Trophoblast cell (in vitro differentiated cells and primary cell): ENCODE data around the gene GOLGA8N.
"Not testable (repeated sequence)": the region's sequence is repeated elsewhere in the genome, so short reads cannot be mapped to it uniquely, and the experiment has no call there.

Experiments
- DNase-seq, 2 donors: peaks; one replicate each; pipeline ENCODE4 v3.0.0-alpha.2; 2016
- H2AFZ ChIP-seq: 2 replicates; pipeline ENCODE4 v1.6.1; 2013; ENCODE audit warnings: low read length, moderate library complexity, mild to moderate bottlenecking; ENCODE audit not compliant: insufficient read depth, poor library complexity
- H2AK5ac ChIP-seq: 2 replicates; pipeline ENCODE4 v1.6.1; 2013; ENCODE audit warnings: mild to moderate bottlenecking, low read length
- H2BK120ac ChIP-seq: 2 replicates; pipeline ENCODE4 v1.6.1; 2013; ENCODE audit warnings: low read length, mild to moderate bottlenecking, moderate library complexity; ENCODE audit not compliant: insufficient read depth, poor library complexity
- H2BK12ac ChIP-seq: 2 replicates; pipeline ENCODE4 v1.6.1; 2013; ENCODE audit warnings: mild to moderate bottlenecking, low read length, moderate library complexity
- H2BK5ac ChIP-seq: 2 replicates; pipeline ENCODE4 v1.6.1; 2013; ENCODE audit warnings: low read length, low read depth, moderate library complexity, mild to moderate bottlenecking; ENCODE audit not compliant: poor library complexity
- H3K14ac ChIP-seq: 2 replicates; pipeline ENCODE4 v1.6.1; 2013; ENCODE audit warnings: mild to moderate bottlenecking, low read length
- H3K18ac ChIP-seq: 2 replicates; pipeline ENCODE4 v1.6.1; 2013; ENCODE audit warnings: mild to moderate bottlenecking, low read length
- H3K23ac ChIP-seq: 2 replicates; pipeline ENCODE4 v1.6.1; 2013; ENCODE audit warnings: low read length
- H3K27ac ChIP-seq: 2 replicates; pipeline ENCODE4 v1.5.1; 2013; ENCODE audit warnings: low read depth, mild to moderate bottlenecking, inconsistent platforms, low read length, moderate library complexity
- H3K27me3 ChIP-seq: 2 replicates; pipeline ENCODE4 v1.6.1; 2013; ENCODE audit warnings: inconsistent platforms, mild to moderate bottlenecking, low read length, moderate library complexity; ENCODE audit not compliant: insufficient read depth
- H3K36me3 ChIP-seq, 2 experiments: 1 replicate in 1 of 2; 2 replicates in 1 of 2; pipeline ENCODE4 v1.6.1; 2013; ENCODE audit warnings: low read length in 2 of 2, mild to moderate bottlenecking in 2 of 2, moderate library complexity in 1 of 2; ENCODE audit not compliant: insufficient read depth in 2 of 2, control insufficient read depth in 1 of 2
- H3K4ac ChIP-seq: 2 replicates; pipeline ENCODE4 v1.6.1; 2013; ENCODE audit warnings: low read depth, mild to moderate bottlenecking, low read length, moderate library complexity
- H3K4me1 ChIP-seq, 2 experiments: 1 replicate in 1 of 2; 2 replicates in 1 of 2; pipeline ENCODE4 v1.6.1; 2013; ENCODE audit warnings: low read length in 2 of 2, mild to moderate bottlenecking in 2 of 2, moderate library complexity in 1 of 2; ENCODE audit not compliant: insufficient read depth in 2 of 2, control insufficient read depth in 1 of 2
- H3K4me2 ChIP-seq: 2 replicates; pipeline ENCODE4 v1.6.1; 2013; ENCODE audit warnings: inconsistent platforms, mild to moderate bottlenecking, low read length, moderate library complexity
- H3K4me3 ChIP-seq: 2 replicates; pipeline ENCODE4 v1.5.1; 2013; ENCODE audit warnings: mild to moderate bottlenecking, low read depth, low read length, inconsistent platforms
- H3K79me1 ChIP-seq: one replicate; pipeline ENCODE4 v1.6.1; 2013; ENCODE audit warnings: low read length
- H3K79me2 ChIP-seq: 2 replicates; pipeline ENCODE4 v1.6.1; 2013; ENCODE audit warnings: low read length, mild to moderate bottlenecking; ENCODE audit not compliant: control insufficient read depth, insufficient read depth, poor library complexity
- H3K9ac ChIP-seq: 2 replicates; pipeline ENCODE4 v1.6.1; 2013; ENCODE audit warnings: mild to moderate bottlenecking, low read length
- H3K9me3 ChIP-seq: 2 replicates; pipeline ENCODE4 v1.6.1; 2013; ENCODE audit warnings: low read depth, mild to moderate bottlenecking, control low read depth, inconsistent platforms, low read length; ENCODE audit not compliant: insufficient read depth
- H4K12ac ChIP-seq: 2 replicates; pipeline ENCODE4 v1.6.1; 2013; ENCODE audit warnings: low read depth, mild to moderate bottlenecking, low read length, moderate library complexity
- H4K8ac ChIP-seq: 2 replicates; pipeline ENCODE4 v1.6.1; 2013; ENCODE audit warnings: low read depth, mild to moderate bottlenecking, low read length, moderate library complexity
- H4K91ac ChIP-seq: one replicate; pipeline ENCODE4 v1.6.1; 2013; ENCODE audit warnings: low read depth, mild to moderate bottlenecking, low read length, moderate library complexity
- WGBS: extraction: QIAGEN DNeasy Blood & Tissue Kit; methylation state at CpG from one replicate; pipeline ENCODE4 v1.1.7; 2013; ENCODE audit warnings: missing lambda C conversion rate; ENCODE audit not compliant: insufficient read length, insufficient coverage; ENCODE audit errors: extremely low coverage; 5-methylcytosine and 5-hydroxymethylcytosine counted together

The GOLGA8N gene

DNA sequence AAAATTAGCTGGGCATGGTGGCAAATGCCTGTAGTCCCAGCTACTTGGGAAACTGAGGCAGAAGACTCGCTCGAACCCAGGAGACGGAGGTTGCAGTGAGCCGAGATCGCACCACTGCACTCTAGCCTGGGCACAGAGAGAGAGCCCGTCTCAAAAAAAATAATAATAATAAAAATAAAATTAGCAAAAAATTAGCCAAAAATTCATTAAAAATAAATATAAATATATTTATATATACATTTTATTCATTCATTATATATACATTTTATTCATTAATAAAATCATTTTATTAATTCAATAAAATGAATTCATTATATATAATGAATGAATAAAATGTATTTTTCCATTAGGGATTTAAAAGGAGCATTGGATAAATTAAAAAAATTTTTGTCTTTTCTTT is 31.1 kb upstream of the GOLGA8N start:
- H3K4me3 ChIP-seq, H3K79me2 ChIP-seq, H3K4me2 ChIP-seq, H3K9me3 ChIP-seq, H2AK5ac ChIP-seq, H3K4ac ChIP-seq, H2BK12ac ChIP-seq, H3K27me3 ChIP-seq, H3K27ac ChIP-seq, H2BK120ac ChIP-seq, H4K8ac ChIP-seq, H3K9ac ChIP-seq, H2AFZ ChIP-seq, H3K36me3 ChIP-seq, H4K12ac ChIP-seq, H3K14ac ChIP-seq, H3K79me1 ChIP-seq, H4K91ac ChIP-seq, H3K23ac ChIP-seq, H2BK5ac ChIP-seq, H3K4me1 ChIP-seq, H3K18ac ChIP-seq, DNase-seq: not testable (repeated sequence)
- no CpG with 5 or more reads among the region's 6 CpGs for WGBS

DNA sequence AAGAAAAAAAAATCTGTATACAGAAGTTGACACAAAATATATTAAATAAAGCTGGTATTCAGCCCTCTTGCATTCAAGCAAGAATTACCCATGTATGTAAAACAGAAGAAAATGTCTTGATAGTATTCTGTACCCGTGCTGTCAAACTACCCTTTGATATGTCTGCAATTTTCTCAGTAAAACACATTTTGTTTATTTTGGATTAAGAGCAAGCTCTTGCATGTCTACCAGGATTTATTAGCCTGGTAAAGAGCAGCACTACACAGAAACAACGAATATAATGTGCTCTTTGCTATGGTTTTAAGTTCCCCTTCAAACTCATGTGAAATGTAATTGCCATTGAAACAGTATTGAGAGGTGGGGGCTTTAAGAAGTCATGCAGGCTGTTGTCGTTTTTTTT is 24.3 kb upstream of the GOLGA8N start:
- not testable (repeated sequence) for H3K23ac ChIP-seq, H4K8ac ChIP-seq, H3K4me1 ChIP-seq, DNase-seq, H4K91ac ChIP-seq, H3K18ac ChIP-seq, H3K9ac ChIP-seq, H3K4me3 ChIP-seq, H2BK120ac ChIP-seq, H2AFZ ChIP-seq, H3K79me2 ChIP-seq, H2BK5ac ChIP-seq, H3K9me3 ChIP-seq, H3K4me2 ChIP-seq, H3K36me3 ChIP-seq, H3K27ac ChIP-seq, H3K27me3 ChIP-seq, H3K4ac ChIP-seq, H2BK12ac ChIP-seq, H4K12ac ChIP-seq, H2AK5ac ChIP-seq, H3K14ac ChIP-seq, H3K79me1 ChIP-seq
- WGBS = no CpG with 5 or more reads among the region's 3 CpGs

DNA sequence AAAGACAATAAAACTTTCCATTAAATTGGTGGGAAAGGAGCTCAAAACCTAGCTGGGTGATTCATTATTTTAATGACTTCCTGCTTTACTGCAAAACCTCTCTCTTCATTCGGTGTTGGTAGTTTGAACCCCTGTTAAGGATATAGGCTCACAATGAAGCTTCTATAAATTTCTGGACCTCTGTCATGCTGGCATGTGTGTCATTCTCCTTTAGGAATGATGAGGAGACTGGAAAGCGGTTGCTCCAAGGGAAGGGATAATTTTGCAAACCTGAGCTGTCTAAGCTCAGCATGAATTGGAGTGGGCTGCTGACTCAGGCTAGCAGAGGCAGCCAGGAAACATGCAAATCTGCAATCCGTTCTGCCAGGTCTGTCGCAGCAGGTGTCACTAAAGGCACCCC is 14.8 kb upstream of the GOLGA8N start:
- H4K91ac ChIP-seq, H3K36me3 ChIP-seq, H3K79me2 ChIP-seq, H3K23ac ChIP-seq, H3K9me3 ChIP-seq, H4K12ac ChIP-seq, H3K9ac ChIP-seq, H3K4me1 ChIP-seq, H3K27me3 ChIP-seq, H2BK120ac ChIP-seq, H3K79me1 ChIP-seq, H3K18ac ChIP-seq, H2BK5ac ChIP-seq, H3K14ac ChIP-seq, H3K4ac ChIP-seq, H3K4me2 ChIP-seq, H4K8ac ChIP-seq, H2BK12ac ChIP-seq, H3K4me3 ChIP-seq, H3K27ac ChIP-seq, H2AK5ac ChIP-seq, H2AFZ ChIP-seq, DNase-seq: not testable (repeated sequence)
- WGBS = no CpG with 5 or more reads among the region's 4 CpGs

DNA sequence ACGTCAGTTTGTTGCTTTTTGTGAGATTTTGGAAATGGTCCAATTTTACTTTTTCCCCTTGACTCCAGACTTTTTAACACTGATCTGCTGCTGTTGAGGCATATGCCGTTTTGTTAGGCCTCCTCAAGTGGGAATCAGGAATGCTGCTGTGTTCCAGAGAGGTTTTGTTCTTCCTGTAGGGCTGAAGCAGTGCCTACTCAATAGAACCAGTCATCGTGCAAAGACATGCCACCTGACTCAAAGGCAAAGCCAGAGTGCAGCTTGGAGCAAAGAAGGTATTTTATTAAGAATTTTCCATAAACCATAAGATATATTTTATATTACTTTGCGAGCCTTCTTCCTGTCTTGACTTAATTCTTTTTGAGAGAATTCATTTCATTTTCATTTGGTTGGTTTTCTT is 7.4 kb upstream of the GOLGA8N start:
- not testable (repeated sequence) for H3K79me1 ChIP-seq, H2BK5ac ChIP-seq, H4K8ac ChIP-seq, H2BK12ac ChIP-seq, H4K12ac ChIP-seq, H3K9me3 ChIP-seq, H3K23ac ChIP-seq, H3K27ac ChIP-seq, H2AK5ac ChIP-seq, H3K9ac ChIP-seq, H3K4ac ChIP-seq, H3K14ac ChIP-seq, H2BK120ac ChIP-seq, H3K4me3 ChIP-seq, H3K4me2 ChIP-seq, DNase-seq, H2AFZ ChIP-seq, H3K79me2 ChIP-seq, H4K91ac ChIP-seq, H3K4me1 ChIP-seq, H3K18ac ChIP-seq, H3K36me3 ChIP-seq, H3K27me3 ChIP-seq
- no CpG with 5 or more reads among the region's 4 CpGs for WGBS
